Breast epithelium (tissue), 4 donors: Measurements from ENCODE around the gene ROCK2. TPM values are rescaled to one million over a fixed set of nuclear protein-coding genes. Genes with fewer than 3 reads are reported as not detected.

Experiments used
- DNase-seq, 2 donors: peaks; one replicate each; pipeline ENCODE4 v3.0.0-alpha.2; 2019; ENCODE audit warnings: low spot score in 2 of 2
- H3K27ac ChIP-seq, 2 donors: fragments of 200-600 bp; sonication (generic) in 1 of 2; one replicate each; pipeline ENCODE4 v1.5.1; 2016 to 2019; ENCODE audit warnings: mild to moderate bottlenecking in 1 of 2
- H3K27me3 ChIP-seq, 2 donors: fragments of 200-600 bp; sonication (generic) in 1 of 2; one replicate each; pipeline versions ENCODE4 v1.5.1 to v1.6.0; 2017 to 2019; ENCODE audit warnings: control low read depth in 1 of 2, mild to moderate bottlenecking in 1 of 2
- H3K36me3 ChIP-seq: fragments of 200-600 bp; one replicate; pipeline ENCODE4 v1.5.1; 2019
- H3K4me1 ChIP-seq, 2 donors: fragments of 200-600 bp; sonication (generic); one replicate each; pipeline ENCODE4 v1.5.1; 2016 to 2019; ENCODE audit warnings: control low read depth in 1 of 2
- H3K4me3 ChIP-seq, 3 donors: fragments of 200-600 bp; sonication (generic); 1 replicate in 2 of 3; 2 replicates in 1 of 3; pipeline ENCODE4 v1.5.1; 2016 to 2019; ENCODE audit warnings: mild to moderate bottlenecking in 3 of 3, moderate library complexity in 2 of 3
- H3K9me3 ChIP-seq, 2 donors: fragments of 200-600 bp; sonication (generic) in 1 of 2; one replicate each; pipeline ENCODE4 v1.5.1; 2016 to 2019; ENCODE audit warnings: control low read depth in 1 of 2
- POLR2A ChIP-seq: fragments of 450-650 bp; IDR thresholded peaks from one replicate; pipeline ENCODE4 v1.6.1; 2016; ENCODE audit warnings: antibody characterized with exemption, mild to moderate bottlenecking, moderate library complexity
- POLR2AphosphoS5 ChIP-seq, 3 donors: sonication (generic); formaldehyde crosslinking; IDR thresholded peaks; one replicate each; pipeline ENCODE4 v1.6.1; 2017; ENCODE audit warnings: antibody characterized with exemption in 3 of 3
- intact Hi-C: fragments of 100-400 bp; cut with DNase I; formaldehyde crosslinking; loops from one replicate; pipeline ENCODE4 v1.15.1; 2023; ENCODE audit warnings: low total_unique reads
- total RNA-seq, 3 donors: library from RNA; depleted of rRNA; stranded (reverse); fragments of >200 nt; gene quantifications; one replicate each; pipeline ENCODE4 v1.1.0, GENCODE V29; 2016
- TF ChIP-seq, protein P1 (sequence below), 3 donors: fragments of 450-650 bp; IDR thresholded peaks; one replicate each; pipeline ENCODE4 v1.5.1; 2016 to 2017; ENCODE audit warnings: antibody characterized with exemption in 3 of 3, mild to moderate bottlenecking in 3 of 3, moderate library complexity in 3 of 3

Gene ROCK2
- total RNA-seq, 3 donors from 2014 or later = 87.1 to 181 (median 103) TPM

DNA sequence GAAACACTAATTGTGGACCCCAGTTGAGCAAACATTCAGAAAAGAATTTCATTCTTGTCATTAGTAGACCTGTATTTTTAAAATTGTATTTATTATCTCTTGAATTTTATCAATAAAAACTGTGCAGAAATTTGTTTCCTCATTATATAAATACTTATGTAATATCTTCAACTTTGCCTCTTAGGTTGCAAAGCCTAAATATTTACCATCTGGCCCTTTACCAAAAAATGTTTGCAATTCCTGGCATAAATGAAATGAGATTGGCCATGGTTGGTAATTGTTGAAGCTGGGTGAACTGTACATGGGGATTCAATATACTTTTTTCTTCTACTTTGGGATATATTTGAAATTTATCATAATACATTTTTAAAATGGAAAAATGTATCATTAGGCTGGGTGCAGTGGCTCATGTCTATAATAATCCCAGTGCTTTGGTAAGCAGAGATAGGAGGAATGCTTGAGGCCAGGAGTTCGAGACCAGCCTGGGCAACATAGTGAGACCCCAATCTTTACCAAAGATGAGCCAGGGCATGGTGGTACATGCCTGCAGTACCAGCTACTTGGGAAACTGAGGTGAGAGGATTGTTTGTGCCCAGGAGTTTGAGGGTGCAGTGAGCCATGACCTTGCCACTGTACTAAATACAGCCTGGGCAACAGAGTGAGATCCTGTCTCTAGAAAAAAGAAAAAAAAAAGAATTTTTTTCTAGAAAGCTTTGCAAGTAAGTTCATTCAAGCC, 100.2 kb downstream of the ROCK2 start:
- TF ChIP-seq POLR2AphosphoS5 (IDR thresholded peaks at IDR 0.05) (no peak), POLR2A (no peak)
- TF ChIP-seq, protein P1, sequence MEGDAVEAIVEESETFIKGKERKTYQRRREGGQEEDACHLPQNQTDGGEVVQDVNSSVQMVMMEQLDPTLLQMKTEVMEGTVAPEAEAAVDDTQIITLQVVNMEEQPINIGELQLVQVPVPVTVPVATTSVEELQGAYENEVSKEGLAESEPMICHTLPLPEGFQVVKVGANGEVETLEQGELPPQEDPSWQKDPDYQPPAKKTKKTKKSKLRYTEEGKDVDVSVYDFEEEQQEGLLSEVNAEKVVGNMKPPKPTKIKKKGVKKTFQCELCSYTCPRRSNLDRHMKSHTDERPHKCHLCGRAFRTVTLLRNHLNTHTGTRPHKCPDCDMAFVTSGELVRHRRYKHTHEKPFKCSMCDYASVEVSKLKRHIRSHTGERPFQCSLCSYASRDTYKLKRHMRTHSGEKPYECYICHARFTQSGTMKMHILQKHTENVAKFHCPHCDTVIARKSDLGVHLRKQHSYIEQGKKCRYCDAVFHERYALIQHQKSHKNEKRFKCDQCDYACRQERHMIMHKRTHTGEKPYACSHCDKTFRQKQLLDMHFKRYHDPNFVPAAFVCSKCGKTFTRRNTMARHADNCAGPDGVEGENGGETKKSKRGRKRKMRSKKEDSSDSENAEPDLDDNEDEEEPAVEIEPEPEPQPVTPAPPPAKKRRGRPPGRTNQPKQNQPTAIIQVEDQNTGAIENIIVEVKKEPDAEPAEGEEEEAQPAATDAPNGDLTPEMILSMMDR (IDR thresholded peaks at IDR 0.05) = no peak
- Histone ChIP-seq H3K4me1 (no peaks in the 10 kb centered on the region), H3K36me3 (no peaks in the 10 kb centered on the region), H3K9me3 (no peaks in the 10 kb centered on the region), H3K4me3 (no peak overlapping the region), H3K27me3 (no peaks in the 10 kb centered on the region), H3K27ac (no peak overlapping the region)
- intact Hi-C loops = no loop called here
- DNase-seq = no peak

DNA sequence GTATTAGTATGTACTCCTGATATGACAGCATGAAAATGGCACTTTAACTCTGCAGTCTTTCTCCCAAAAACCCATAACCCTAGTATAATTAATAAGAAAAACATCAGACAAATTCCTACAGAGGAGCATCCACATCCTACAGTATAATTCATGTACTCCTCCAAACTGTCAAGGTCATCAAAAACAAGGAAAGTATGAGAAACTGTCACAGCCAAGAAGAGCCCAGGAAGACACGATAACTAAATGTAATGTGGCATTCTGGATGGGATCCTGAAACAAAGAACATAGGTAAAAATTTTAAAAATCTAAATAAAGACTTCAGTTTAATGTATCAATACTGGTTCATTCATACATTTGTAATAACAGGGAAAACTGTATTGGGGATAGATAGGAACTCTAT, 100.9 kb downstream of the ROCK2 start:
- no peaks in the 10 kb centered on the region for H3K9me3 ChIP-seq
- H3K4me1 ChIP-seq = no peaks in the 10 kb centered on the region
- intact Hi-C loops = no loop called here
- TF ChIP-seq, protein P1 (IDR thresholded peaks at IDR 0.05) = no peak
- TF ChIP-seq POLR2A = no peak
- no peak for TF ChIP-seq POLR2AphosphoS5 (IDR thresholded peaks at IDR 0.05)
- no peak for DNase-seq
- H3K36me3 ChIP-seq = no peaks in the 10 kb centered on the region
- H3K4me3 ChIP-seq = no peak overlapping the region
- no peak overlapping the region for H3K27ac ChIP-seq
- H3K27me3 ChIP-seq = no peaks in the 10 kb centered on the region

DNA sequence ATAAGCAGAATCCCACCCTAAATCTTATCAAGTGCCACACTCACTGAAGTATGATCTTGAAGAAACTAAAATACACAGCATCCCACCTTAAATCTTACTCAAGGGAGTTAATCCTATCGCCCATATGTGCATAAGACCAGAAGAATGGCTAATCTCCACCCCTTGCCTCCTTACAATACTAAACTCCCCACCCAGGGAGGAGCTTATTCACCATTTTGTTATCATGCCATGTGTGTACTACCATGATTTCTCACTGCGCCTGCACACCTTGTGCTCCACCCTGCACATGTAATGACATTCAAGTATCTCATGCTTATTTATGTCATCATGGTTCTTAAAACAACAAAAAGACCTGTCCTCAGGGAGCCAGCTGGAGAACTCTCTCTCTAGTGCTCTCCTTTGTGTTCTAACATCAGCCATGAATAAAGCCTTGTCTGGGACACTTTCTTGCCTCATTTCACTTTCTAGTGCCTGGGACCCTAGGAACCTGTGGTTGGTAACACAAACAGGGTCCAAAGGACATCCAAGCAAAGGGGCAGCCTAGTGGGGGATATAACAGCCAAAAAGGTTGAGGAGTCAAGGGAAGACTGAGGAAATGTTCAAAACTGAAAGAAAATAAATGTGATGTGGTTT, 101.8 kb downstream of the ROCK2 start:
- DNase-seq = no peak
- H3K36me3 ChIP-seq = no peaks in the 10 kb centered on the region
- H3K27me3 ChIP-seq = no peaks in the 10 kb centered on the region
- H3K27ac ChIP-seq = no peak overlapping the region
- no peak overlapping the region for H3K4me3 ChIP-seq
- TF ChIP-seq POLR2AphosphoS5 (IDR thresholded peaks at IDR 0.05) (no peak), POLR2A (no peak)
- TF ChIP-seq, protein P1 (IDR thresholded peaks at IDR 0.05) = no peak
- H3K4me1 ChIP-seq = no peaks in the 10 kb centered on the region
- H3K9me3 ChIP-seq = no peaks in the 10 kb centered on the region
- intact Hi-C loops = no loop called here

DNA sequence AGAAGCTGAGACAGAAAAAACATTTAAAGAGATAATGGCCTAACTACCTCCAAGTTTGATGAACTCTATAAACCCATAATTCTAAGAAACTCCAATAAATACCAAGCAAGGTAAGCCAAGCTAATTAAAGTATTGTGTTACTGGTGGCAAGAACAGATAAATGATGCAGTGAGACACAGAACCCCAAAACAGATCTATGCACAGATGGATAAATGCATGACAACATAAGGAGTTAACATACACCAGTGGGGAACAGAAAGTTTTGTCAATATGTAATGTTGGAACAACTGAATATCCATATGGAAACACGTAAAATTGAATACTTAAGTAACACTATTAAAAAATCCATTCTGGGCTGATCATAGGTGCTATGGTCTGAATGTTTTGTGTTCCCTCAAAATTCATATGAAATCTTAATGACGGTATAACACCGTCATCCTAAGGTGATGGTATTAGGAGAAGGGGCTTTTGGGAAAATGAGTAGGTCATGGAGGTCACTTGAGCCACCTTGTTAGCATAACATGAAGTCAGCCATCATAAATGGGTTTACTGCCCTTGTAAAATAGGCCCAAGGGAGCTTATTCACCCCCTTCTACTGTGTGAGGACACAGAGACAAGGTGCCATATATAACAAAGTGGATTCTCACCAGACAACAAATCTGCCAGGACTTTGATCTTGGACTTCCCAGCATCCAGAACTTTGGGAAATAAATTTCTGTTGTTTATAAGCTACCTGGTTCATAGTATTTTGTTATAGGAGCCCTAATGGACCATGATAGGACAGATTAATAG, 102.8 kb downstream of the ROCK2 start:
- no peaks in the 10 kb centered on the region for H3K27me3 ChIP-seq
- DNase-seq = no peak
- no peak overlapping the region for H3K27ac ChIP-seq
- TF ChIP-seq, protein P1 (IDR thresholded peaks at IDR 0.05) = no peak
- no peak for TF ChIP-seq POLR2AphosphoS5 (IDR thresholded peaks at IDR 0.05)
- TF ChIP-seq POLR2A = no peak
- no peaks in the 10 kb centered on the region for H3K36me3 ChIP-seq
- H3K4me1 ChIP-seq = no peaks in the 10 kb centered on the region
- H3K9me3 ChIP-seq = no peaks in the 10 kb centered on the region
- H3K4me3 ChIP-seq = no peak overlapping the region
- intact Hi-C loops = no loop called here
